CD14-positive monocyte (primary cell): Measurements from ENCODE around the gene ZBTB49. TPM values are rescaled to one million over a fixed set of nuclear protein-coding genes. Genes with fewer than 3 reads are reported as not detected.

ENCODE experiments used
- DNase-seq, 3 donors: peaks; one replicate each; pipeline ENCODE4 v3.0.0-alpha.2; 2011 to 2022
- H2AFZ ChIP-seq: 2 replicates; pipeline ENCODE4 v1.6.0; 2012; ENCODE audit warnings: mild to moderate bottlenecking, low read depth, low read length, inconsistent platforms; ENCODE audit not compliant: insufficient read depth, poor library complexity, severe bottlenecking
- H3K27ac ChIP-seq, 2 donors: 1 replicate in 1 of 2; 2 replicates in 1 of 2; pipeline ENCODE4 v1.5.1; 2012 to 2013; ENCODE audit warnings: low read length in 2 of 2, control low read depth in 1 of 2, inconsistent platforms in 1 of 2, low read depth in 1 of 2, mild to moderate bottlenecking in 1 of 2
- H3K27me3 ChIP-seq, 2 donors: one replicate each; pipeline versions ENCODE4 v1.6.0 to v1.6.1; 2011 to 2013; ENCODE audit warnings: low read length in 2 of 2; ENCODE audit not compliant: control insufficient read depth in 2 of 2, insufficient read depth in 2 of 2
- H3K36me3 ChIP-seq, 2 donors: replicated peaks in 1 of 2; 1 replicate in 1 of 2; 2 replicates in 1 of 2; pipeline versions ENCODE4 v1.5.1 to v1.6.1; 2012 to 2013; ENCODE audit warnings: low read length in 2 of 2, control low read depth in 1 of 2, inconsistent platforms in 1 of 2, mild to moderate bottlenecking in 1 of 2; ENCODE audit not compliant: insufficient read depth in 2 of 2, control insufficient read depth in 1 of 2
- H3K4me1 ChIP-seq, 2 donors: 1 replicate in 1 of 2; 2 replicates in 1 of 2; pipeline versions ENCODE4 v1.5.1 to v1.6.1; 2012 to 2013; ENCODE audit warnings: low read length in 2 of 2, control low read depth in 1 of 2, inconsistent platforms in 1 of 2, mild to moderate bottlenecking in 1 of 2, moderate library complexity in 1 of 2; ENCODE audit not compliant: insufficient read depth in 2 of 2, control insufficient read depth in 1 of 2
- H3K4me2 ChIP-seq: replicated peaks from 2 replicates; pipeline ENCODE3; 2012; ENCODE audit warnings: low read length, moderate library complexity, mild to moderate bottlenecking; ENCODE audit not compliant: poor library complexity, severe bottlenecking; ENCODE audit errors: extremely low read depth
- H3K4me3 ChIP-seq, 3 experiments: fragments of 200-600 bp in 1 of 3; sonication (generic) in 1 of 3; replicated peaks in 1 of 3; 1 replicate in 2 of 3; 2 replicates in 1 of 3; pipeline ENCODE4 v1.5.1; 2011 to 2013; ENCODE audit warnings: low read length in 3 of 3, mild to moderate bottlenecking in 3 of 3, control low read depth in 2 of 3, low read depth in 2 of 3, inconsistent platforms in 1 of 3, moderate library complexity in 1 of 3
- H3K79me2 ChIP-seq: 2 replicates; pipeline ENCODE4 v1.6.0; 2012; ENCODE audit warnings: mild to moderate bottlenecking, control low read depth, inconsistent platforms, low read length, moderate library complexity; ENCODE audit not compliant: insufficient read depth
- H3K9ac ChIP-seq: 2 replicates; pipeline ENCODE4 v1.6.0; 2017; ENCODE audit warnings: low read length, mild to moderate bottlenecking; ENCODE audit not compliant: insufficient read depth, poor library complexity, severe bottlenecking
- H3K9me3 ChIP-seq, 2 donors: replicated peaks in 1 of 2; 1 replicate in 1 of 2; 2 replicates in 1 of 2; pipeline versions ENCODE4 v1.5.1 to v1.6.1; 2012 to 2013; ENCODE audit warnings: low read length in 2 of 2, control low read depth in 1 of 2; ENCODE audit not compliant: control insufficient read depth in 1 of 2, insufficient read depth in 1 of 2
- H4K20me1 ChIP-seq: 2 replicates; pipeline ENCODE4 v1.6.0; 2012; ENCODE audit warnings: mild to moderate bottlenecking, low read length, control low read depth, moderate library complexity; ENCODE audit not compliant: insufficient read depth
- H3K27ac Mint-ChIP-seq, 7 donors: one replicate each; pipeline ENCODE4 v1.8.0; 2020; ENCODE audit warnings: mild to moderate bottlenecking in 7 of 7, mixed read lengths in 7 of 7, moderate library complexity in 6 of 7, inconsistent platforms in 2 of 7
- H3K27me3 Mint-ChIP-seq, 3 donors: one replicate each; pipeline ENCODE4 v1.8.0; 2021 to 2022; ENCODE audit warnings: low read depth in 3 of 3, mild to moderate bottlenecking in 3 of 3, mixed read lengths in 3 of 3, moderate library complexity in 3 of 3, inconsistent platforms in 1 of 3
- H3K36me3 Mint-ChIP-seq, 2 donors: one replicate each; pipeline ENCODE4 v1.8.0; 2020; ENCODE audit warnings: mixed read lengths in 2 of 2, inconsistent platforms in 1 of 2, mild to moderate bottlenecking in 1 of 2
- H3K4me1 Mint-ChIP-seq: one replicate; pipeline ENCODE4 v1.8.0; 2020; ENCODE audit warnings: mild to moderate bottlenecking, mixed read lengths
- H3K4me3 Mint-ChIP-seq, 2 donors: one replicate each; pipeline ENCODE4 v1.8.0; 2020; ENCODE audit warnings: mild to moderate bottlenecking in 2 of 2, mixed read lengths in 2 of 2, moderate library complexity in 1 of 2
- H3K9me3 Mint-ChIP-seq, 7 donors: one replicate each; pipeline ENCODE4 v1.8.0; 2020 to 2022; ENCODE audit warnings: mixed read lengths in 7 of 7, mild to moderate bottlenecking in 6 of 7, moderate library complexity in 6 of 7, inconsistent platforms in 2 of 7
- CTCF ChIP-seq: fragments of 200-600 bp; IDR thresholded peaks from one replicate; pipeline ENCODE4 v1.8.0; 2022; ENCODE audit warnings: antibody characterized with exemption, mild to moderate bottlenecking
- WGBS: methylation state at CpG from one replicate; pipeline ENCODE4 v1.1.5; 2013; ENCODE audit warnings: missing lambda C conversion rate; ENCODE audit not compliant: insufficient coverage; 5-methylcytosine and 5-hydroxymethylcytosine counted together
- intact Hi-C, 2 donors: fragments of 100-400 bp; cut with micrococcal nuclease; formaldehyde crosslinking; loops; one replicate each; pipeline versions ENCODE4 v1.15.0 to v1.15.1; 2023
- polyA plus RNA-seq, 3 donors: library from polyadenylated mRNA; depleted of rRNA in 1 of 3; unstranded in 2 of 3; stranded (reverse) in 1 of 3; fragments of 300-500 nt in 2 of 3; fragments of >200 nt in 1 of 3; fragmentation: Illumina TruSeq in 2 of 3; gene quantifications; 1 replicate in 2 of 3; 2 replicates in 1 of 3; pipeline ENCODE4 v1.2.3, GENCODE V29; 2012 to 2021

ZBTB49 gene
- polyA plus RNA-seq, 3 donors, result 1.4 to 3.8 (median 1.7) TPM

- H3K4me3 ChIP-seq, result no peak overlapping the region
- H3K9me3 ChIP-seq, result peaks cover 8 to 21% of the 10 kb centered on the region in 2 donors
- H3K36me3 Mint-ChIP-seq, result no peaks in the 10 kb centered on the region
- intact Hi-C loops, result no loop called here
- no peaks in the 10 kb centered on the region for H3K36me3 ChIP-seq
- WGBS, result 86% methylated on average over 14 of the region's 16 CpGs
- no peak overlapping the region for H3K4me3 Mint-ChIP-seq
- no peak for DNase-seq
- H3K4me2 ChIP-seq, result no peak overlapping the region
- H2AFZ ChIP-seq, result no peak overlapping the region
- no peaks in the 10 kb centered on the region for H3K79me2 ChIP-seq
- no peaks in the 10 kb centered on the region for H3K4me1 Mint-ChIP-seq
- H3K27ac ChIP-seq, result no peak overlapping the region
- H3K27ac Mint-ChIP-seq, result no peak overlapping the region
- no peaks in the 10 kb centered on the region for H3K4me1 ChIP-seq
- peaks cover 10 to 38% (median 21%) of the 10 kb centered on the region in 7 donors for H3K9me3 Mint-ChIP-seq
- no peak for TF ChIP-seq CTCF
- H3K27me3 Mint-ChIP-seq, result peaks cover 4 to 11% (median 9%) of the 10 kb centered on the region in 3 donors
- no peak overlapping the region for H3K9ac ChIP-seq
- H4K20me1 ChIP-seq, result no peaks in the 10 kb centered on the region
- peaks cover 0 to 2% of the 10 kb centered on the region in 2 donors for H3K27me3 ChIP-seq
Observed at GRCh38 chr4:4362991-4363697, 73.1 kb downstream of the ZBTB49 start.

- Histone ChIP-seq H3K27ac (no peak overlapping the region), H2AFZ (no peak overlapping the region), H3K9ac (no peak overlapping the region), H3K9me3 (peaks cover 8 to 21% of the 10 kb centered on the region in 2 donors), H4K20me1 (no peaks in the 10 kb centered on the region), H3K79me2 (no peaks in the 10 kb centered on the region), H3K4me1 (no peaks in the 10 kb centered on the region), H3K36me3 (no peaks in the 10 kb centered on the region), H3K4me3 (no peak overlapping the region), H3K27me3 (no peaks in the 10 kb centered on the region), H3K4me2 (no peak overlapping the region)
- H3K9me3 Mint-ChIP-seq, result peaks cover 13 to 42% (median 21%) of the 10 kb centered on the region in 7 donors
- TF ChIP-seq CTCF, result no peak
- H3K36me3 Mint-ChIP-seq, result no peaks in the 10 kb centered on the region
- 58% methylated on average over 1 of the region's 3 CpGs for WGBS
- H3K27me3 Mint-ChIP-seq, result peaks cover 4 to 10% (median 4%) of the 10 kb centered on the region in 3 donors
- no peak overlapping the region for H3K27ac Mint-ChIP-seq
- H3K4me3 Mint-ChIP-seq, result no peak overlapping the region
- no peak for DNase-seq
- no peaks in the 10 kb centered on the region for H3K4me1 Mint-ChIP-seq
- intact Hi-C loops, result no loop called here
Observed at GRCh38 chr4:4364061-4364460, 74.0 kb downstream of the ZBTB49 start.
